Midbrain (tissue), 1 donor: ENCODE data around the gene OR2B6.

Experiments
- DNase-seq: peaks from one replicate; lab custom pipeline; 2025; lab: John Stamatoyannopoulos, UW

The OR2B6 gene

GRCh38 chr6:28000351-28001045 is 43.5 kb downstream of the OR2B6 start:
- DNase-seq = no peak

- no peak for DNase-seq
Observed at GRCh38 chr6:28001351-28001750, 44.3 kb downstream of the OR2B6 start.

GRCh38 chr6:28001751-28002150 is 44.7 kb downstream of the OR2B6 start:
- DNase-seq = no peak

GRCh38 chr6:28002161-28002560 is 45.1 kb downstream of the OR2B6 start:
- DNase-seq = no peak

- no peak for DNase-seq
Observed at GRCh38 chr6:28003059-28003458, 46.0 kb downstream of the OR2B6 start.

- DNase-seq = no peak
Observed at GRCh38 chr6:28003661-28004060, 46.6 kb downstream of the OR2B6 start.

GRCh38 chr6:28004350-28005151 is 47.5 kb downstream of the OR2B6 start:
- DNase-seq = no peak

GRCh38 chr6:28005152-28005890 is 48.3 kb downstream of the OR2B6 start:
- no peak for DNase-seq

GRCh38 chr6:28005975-28006374 is 48.9 kb downstream of the OR2B6 start:
- DNase-seq = no peak
